HG03378 (cell line): ENCODE measurements around the gene VSIG10L.
A peak's percentile ranks its signal among the peaks of the same experiment; 100 is the strongest.

Experiments used
- ATAC-seq: cut with Tn5 transposase; IDR thresholded peaks from one replicate; pipeline ENCODE4 v1.9.1; 2021; ENCODE audit warnings: mild to moderate bottlenecking, moderate library complexity; ENCODE audit not compliant: unreplicated experiment

VSIG10L gene

GRCh38 chr19:51341976-51342580 is at the start of gene VSIG10L:
Gene VSIG10L, minus strand, starts transcription at chr19:51342139. Its CDS starts 15 bp downstream, at chr19:51342124.
- ATAC-seq = no peak

- no peak for ATAC-seq
Observed at GRCh38 chr19:51391073-51391611, 49.2 kb upstream of the VSIG10L start.

GRCh38 chr19:51389143-51389542 is 47.2 kb upstream of the VSIG10L start:
- ATAC-seq = no peak

GRCh38 chr19:51387924-51388389 is 46.0 kb upstream of the VSIG10L start, which contains the start of gene LIM2:
Gene LIM2, minus strand, starts transcription at chr19:51387974. Its CDS starts 531 bp downstream, at chr19:51387443.
- no peak for ATAC-seq

- ATAC-seq = no peak
Observed at GRCh38 chr19:51386882-51387520, 45.1 kb upstream of the VSIG10L start.

GRCh38 chr19:51382004-51382403 is 40.1 kb upstream of the VSIG10L start:
- ATAC-seq = no peak

- ATAC-seq = no peak
Observed at GRCh38 chr19:51380379-51380778, 38.4 kb upstream of the VSIG10L start.

GRCh38 chr19:51377422-51377821 is 35.5 kb upstream of the VSIG10L start:
- no peak for ATAC-seq

GRCh38 chr19:51375504-51376221 is 33.7 kb upstream of the VSIG10L start:
- ATAC-seq = no peak

GRCh38 chr19:51372649-51373504 is 30.9 kb upstream of the VSIG10L start, which contains the start of gene NKG7:
Gene NKG7, minus strand, starts transcription at chr19:51372654. Its CDS starts 119 bp downstream, at chr19:51372535.
- ATAC-seq = no peak

- ATAC-seq = no peak
Observed at GRCh38 chr19:51372021-51372648, 30.2 kb upstream of the VSIG10L start.

GRCh38 chr19:51371186-51371690 is 29.3 kb upstream of the VSIG10L start:
- no peak for ATAC-seq

- ATAC-seq = no peak
Observed at GRCh38 chr19:51370230-51370629, 28.3 kb upstream of the VSIG10L start.

GRCh38 chr19:51368366-51369282 is 26.7 kb upstream of the VSIG10L start, which contains the start of gene CLDND2:
Gene CLDND2, minus strand, starts transcription at chr19:51369003. Its CDS starts 426 bp downstream, at chr19:51368577.
- ATAC-seq = no peak

GRCh38 chr19:51367565-51368365 is 25.8 kb upstream of the VSIG10L start:
- ATAC-seq = peak; percentile 56

GRCh38 chr19:51367255-51367564 is 25.3 kb upstream of the VSIG10L start:
- no peak for ATAC-seq

GRCh38 chr19:51366389-51367254 is 24.7 kb upstream of the VSIG10L start:
- peak; percentile 53 for ATAC-seq
